GM18907 (cell line): Measurements from ENCODE around the gene TMEM178B.
"Not testable (repeated sequence)": the region's sequence is repeated elsewhere in the genome, so short reads cannot be mapped to it uniquely, and the experiment has no call there.

Experiments used
- ATAC-seq: cut with Tn5 transposase; IDR thresholded peaks from one replicate; pipeline ENCODE4 v1.9.1; 2021; ENCODE audit warnings: mild to moderate bottlenecking, moderate library complexity; ENCODE audit not compliant: unreplicated experiment

TMEM178B gene

DNA sequence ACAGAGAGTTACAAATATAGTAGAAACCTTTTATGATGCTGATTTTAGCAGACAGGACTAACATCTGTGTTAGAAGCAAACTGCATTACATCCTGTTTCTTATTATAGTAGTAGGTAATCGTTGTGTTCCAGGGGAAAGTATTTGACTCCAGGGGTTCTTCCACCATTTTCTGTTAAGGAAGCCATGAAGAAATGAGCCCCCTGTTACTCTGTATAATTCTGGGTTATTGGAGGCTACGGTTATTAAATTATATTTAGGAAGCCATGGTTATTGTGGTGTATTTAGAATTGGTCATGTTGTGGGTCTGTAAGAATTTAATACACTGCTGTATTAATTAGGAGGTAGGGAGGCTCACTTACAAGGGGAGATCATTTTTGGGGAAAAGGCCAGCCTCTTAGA is 301.6 kb downstream of the TMEM178B start:
- ATAC-seq: no peak

DNA sequence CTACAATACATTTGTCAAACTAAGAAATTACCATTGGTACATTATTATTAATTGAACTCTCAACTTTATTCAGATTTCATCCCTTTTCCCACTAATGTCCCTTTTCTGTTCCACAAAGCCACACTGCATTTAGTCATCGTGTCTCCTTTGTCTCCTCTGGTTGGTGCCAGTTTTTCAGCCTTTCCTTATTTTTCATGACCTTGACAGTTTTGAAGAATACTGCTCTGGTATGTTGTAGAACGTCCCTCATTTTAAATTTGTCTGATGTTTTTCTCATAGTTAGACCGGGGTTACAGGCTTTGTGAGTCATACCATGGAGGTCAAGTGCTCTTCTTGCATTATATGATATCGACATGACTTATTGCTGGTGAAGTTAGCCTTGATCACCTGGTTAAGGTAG is 304.0 kb downstream of the TMEM178B start:
- no peak for ATAC-seq

DNA sequence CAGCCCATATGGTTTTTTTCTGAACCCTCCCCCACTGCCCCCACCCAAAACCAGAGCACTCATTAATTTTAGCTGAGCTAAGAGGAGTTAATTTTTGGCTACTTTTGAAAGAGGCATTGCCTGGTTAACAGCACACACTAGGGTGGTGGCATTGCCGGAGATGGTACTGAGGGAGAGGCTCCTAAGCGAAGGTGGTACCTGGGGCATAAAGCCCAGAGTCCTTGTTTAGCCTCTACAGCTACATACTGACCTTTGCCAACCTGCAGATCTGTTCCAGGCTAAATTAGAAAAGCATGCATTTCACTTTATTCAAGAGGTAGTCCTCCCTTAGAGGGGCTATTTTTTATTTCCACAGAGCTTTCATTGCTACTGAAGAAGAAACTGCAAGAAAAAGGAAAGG is 304.5 kb downstream of the TMEM178B start:
- ATAC-seq: no peak

DNA sequence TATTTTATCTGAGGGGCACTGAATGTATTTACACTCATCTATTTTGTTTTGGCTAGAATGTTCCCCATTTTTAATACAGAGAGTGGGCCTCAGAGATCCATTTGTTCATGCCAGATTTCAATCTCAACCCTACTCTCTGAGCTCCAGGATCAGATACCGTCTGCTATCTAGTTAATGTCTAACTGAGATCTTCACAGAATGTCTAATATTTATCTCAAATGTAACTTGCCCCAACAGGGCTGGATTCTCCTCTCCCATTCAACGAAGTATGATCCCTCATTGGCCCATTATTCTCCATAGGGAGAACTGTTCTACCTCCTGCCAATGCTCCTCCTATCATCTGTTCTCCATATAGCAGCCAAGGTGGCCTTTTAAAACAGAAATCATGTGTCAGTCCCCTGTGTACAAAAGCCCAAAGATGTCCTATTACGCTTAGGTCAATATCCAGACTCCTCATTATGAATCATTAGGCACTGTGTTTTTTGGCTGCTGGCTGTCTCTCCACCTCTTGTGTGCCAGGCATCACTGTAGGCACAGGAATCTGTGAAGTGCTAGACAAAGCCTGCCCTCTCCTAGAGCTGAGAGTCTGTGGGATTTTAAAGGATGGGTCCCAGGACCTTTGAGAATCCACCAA is 308.0 kb downstream of the TMEM178B start:
- ATAC-seq: no peak

- ATAC-seq: not testable (repeated sequence)
Measured at GRCh38 chr7:141383356-141383755, 309.5 kb downstream of the TMEM178B start.

DNA sequence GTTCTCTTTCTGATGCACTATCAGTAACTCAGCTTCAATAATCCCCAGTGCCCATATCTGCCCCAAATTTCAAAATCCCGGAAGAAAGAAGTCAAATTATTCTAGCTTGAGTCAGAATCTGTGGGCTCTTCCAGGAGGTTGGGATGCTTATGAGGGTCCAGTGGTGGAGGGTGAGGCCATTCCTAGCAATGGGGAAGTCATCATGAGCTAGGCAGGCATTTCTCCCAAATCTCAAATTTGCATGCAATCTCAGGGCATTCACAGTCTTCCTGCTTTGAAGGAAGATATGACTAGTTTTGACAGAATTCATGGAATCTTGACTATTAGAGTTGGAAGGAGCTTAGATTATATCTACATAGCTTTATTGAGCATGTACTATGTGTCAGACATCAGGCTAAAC is 313.0 kb downstream of the TMEM178B start:
- ATAC-seq: no peak

DNA sequence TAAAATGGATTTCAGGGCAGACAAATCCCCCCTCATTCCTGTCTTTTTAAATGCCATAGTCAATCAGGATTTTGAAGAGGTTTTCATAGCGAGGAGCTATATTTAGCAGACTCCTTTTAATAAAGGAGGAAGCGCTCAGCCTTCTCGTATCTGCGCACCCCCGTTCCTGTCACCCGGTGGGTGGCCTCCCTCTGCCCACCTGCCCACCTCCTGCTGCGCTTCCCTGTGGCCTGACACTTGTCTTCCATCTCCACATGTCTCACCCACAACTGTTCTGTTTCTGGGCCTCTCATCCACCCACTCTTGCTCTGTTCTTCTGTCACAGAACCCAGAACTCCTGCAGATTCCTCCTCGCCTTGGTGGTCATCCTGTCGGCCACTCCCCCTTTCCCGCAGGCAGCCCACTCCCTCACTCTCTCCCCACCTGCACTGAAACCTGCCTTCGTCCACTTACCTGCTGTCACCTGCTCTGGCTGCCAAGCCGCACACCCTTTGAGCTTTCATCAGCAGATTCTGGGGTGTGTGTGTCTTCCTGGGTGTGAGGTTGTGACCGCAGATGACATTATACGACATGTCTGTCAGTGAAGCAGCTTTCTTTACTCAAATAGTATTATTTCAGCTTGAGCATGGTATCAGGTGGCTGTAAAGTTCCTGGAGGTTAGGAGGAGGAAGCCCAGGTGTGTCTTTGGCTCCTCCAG is 313.8 kb downstream of the TMEM178B start:
- ATAC-seq: no peak

DNA sequence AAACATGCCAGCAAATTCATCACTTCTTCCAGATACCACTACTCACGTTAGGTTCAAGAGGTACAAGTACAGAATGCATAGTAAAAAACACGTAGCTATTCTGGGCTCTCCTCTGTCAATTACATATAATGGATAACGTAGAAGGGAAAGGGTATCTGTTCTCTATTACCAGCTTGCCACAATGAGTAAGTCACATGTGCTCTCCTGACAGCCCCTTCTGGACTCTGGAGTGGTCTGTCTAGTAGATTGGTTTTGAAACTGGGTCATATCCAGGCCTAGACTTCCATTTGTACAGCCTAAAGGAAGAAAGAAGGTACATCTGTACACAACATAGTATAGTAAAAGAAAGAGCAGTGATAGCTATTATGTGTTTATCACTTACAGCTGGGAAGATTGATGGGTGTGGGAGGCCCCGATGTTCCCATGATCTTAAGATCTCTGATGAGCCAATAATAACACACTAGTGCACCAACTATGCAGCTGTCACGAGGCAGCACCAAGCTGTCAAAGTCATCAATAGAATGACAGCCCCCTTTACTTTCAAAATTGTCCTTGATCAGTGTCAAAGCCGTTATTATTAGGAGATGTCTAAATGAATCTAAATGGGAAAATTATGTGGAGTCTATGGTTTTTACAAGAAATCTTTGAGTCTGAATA is 315.4 kb downstream of the TMEM178B start:
- ATAC-seq: no peak

DNA sequence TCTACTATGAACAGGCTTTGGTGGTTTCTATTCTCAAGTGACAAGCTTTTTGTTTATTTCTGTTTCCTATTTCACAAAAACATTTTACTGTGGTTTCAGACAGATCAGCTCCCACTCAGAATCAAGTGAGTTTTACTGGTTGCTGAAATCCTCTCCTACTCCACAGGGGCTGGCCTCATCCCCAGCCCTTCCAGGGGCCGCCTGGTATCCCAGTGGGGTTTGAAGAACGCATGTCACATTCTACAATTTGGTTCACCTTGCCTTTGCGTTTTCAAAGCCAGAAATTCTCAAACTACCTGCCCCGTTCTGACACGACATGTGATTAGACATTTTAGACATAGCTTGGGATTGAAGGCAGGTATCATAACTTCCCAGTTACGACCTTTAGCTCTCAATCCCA is 316.5 kb downstream of the TMEM178B start:
- ATAC-seq: no peak

DNA sequence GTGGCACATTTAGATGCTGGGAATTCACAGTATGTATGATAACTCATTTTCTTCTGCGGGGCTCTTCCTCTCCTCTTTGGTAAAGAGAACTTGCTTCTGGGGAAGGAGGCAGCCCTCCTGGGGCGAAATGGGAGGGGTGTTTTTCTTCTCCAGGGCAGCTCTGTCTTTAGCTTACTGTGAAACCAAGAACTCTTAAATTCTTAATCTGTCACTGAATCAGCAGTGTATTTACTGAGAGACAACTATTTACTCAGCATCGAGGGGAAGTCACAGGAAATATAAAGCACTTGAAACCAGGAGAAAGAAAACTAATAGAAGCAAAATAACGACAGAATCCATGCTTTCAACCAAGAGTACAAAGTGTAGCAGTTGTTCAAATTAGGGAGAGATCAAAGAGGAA is 319.2 kb downstream of the TMEM178B start:
- no peak for ATAC-seq

DNA sequence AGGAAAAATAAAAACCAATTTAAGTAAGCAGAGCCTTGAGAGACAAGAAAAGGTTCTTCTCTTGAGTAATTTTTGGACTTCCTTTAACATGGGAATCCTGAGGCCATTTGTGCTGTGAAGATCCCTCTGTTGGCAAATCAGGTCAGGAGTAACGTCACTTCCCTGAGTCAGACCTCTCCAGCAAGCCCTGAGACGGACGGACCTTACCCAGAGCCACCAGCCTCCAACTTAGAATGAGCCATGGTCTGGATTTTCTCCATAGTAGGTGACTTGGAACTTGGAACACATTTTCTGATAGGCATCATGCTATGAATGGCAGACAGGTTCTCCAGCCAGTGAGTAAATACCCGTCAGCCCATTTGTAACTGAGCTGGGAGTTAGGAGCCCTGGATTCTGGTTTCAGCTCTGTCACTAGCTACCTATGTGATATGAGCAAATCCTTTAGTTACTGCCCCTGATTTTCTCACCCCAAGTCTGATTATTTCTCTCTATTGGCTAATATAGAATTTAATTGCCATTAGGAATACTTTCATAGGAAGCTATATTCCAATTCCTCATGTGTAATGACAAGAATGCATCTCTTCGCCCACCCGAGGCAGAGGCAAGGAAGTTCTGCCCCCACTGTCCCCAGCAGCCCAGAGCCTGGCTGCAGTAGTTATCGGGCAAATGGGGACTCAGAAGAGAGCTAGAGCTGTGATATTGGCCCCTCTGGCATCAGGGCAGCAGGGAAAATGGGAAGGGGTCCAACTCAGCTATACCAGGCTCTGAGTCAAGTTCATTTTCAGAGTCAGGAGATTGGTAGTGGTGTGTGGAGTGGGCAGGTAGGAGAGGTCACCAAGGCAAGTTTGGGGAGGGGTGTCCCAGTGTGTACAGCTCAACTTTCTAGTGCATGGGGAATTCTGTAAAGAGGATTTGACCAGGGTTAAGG is 323.6 kb downstream of the TMEM178B start:
- ATAC-seq: no peak

DNA sequence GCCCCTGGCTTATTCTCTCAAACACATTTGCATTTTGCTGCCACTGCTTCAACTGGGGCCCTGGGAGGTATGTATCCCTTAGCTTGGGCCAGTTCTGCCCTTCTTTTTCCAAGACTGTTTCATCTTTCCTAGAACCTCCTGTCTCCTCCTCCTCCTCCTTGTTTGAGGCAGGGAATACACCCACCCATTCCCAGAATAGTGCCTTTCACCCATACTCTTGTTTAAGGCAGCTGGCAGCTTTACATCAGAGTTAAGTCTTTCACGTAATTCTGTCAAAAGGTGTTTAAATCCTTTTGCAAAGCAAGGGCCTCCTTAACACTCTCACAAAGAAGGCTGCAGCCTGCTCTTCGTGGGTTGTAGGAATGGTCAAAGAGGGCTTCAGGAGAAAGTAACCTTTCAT is 326.5 kb downstream of the TMEM178B start:
- no peak for ATAC-seq

GRCh38 chr7:141402277-141402996 is 328.6 kb downstream of the TMEM178B start:
- no peak for ATAC-seq

DNA sequence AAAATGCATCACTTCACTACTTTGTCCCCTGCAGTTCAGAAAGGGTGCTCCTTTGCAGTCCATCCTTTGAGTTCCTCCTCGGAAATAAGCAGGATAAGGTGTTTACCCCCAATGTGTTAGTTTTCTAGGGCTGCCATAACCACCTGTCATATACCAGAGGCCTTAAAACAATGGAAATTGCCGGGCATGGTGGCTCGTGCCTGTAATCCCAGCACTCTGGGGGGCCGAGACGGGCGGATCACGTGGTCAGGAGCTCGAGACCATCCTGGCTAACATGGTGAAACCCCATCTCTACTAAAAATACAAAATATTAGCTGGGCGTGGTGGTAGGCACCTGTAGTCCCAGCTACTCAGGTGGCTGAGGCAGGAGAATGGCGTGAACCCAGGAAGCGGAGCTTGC is 330.0 kb downstream of the TMEM178B start:
- not testable (repeated sequence) for ATAC-seq

GRCh38 chr7:141406347-141406746 is 332.5 kb downstream of the TMEM178B start:
- ATAC-seq: no peak

GRCh38 chr7:141407893-141408292 is 334.0 kb downstream of the TMEM178B start:
- ATAC-seq: no peak

- no peak for ATAC-seq
Measured at GRCh38 chr7:141408440-141408839, 334.6 kb downstream of the TMEM178B start.

DNA sequence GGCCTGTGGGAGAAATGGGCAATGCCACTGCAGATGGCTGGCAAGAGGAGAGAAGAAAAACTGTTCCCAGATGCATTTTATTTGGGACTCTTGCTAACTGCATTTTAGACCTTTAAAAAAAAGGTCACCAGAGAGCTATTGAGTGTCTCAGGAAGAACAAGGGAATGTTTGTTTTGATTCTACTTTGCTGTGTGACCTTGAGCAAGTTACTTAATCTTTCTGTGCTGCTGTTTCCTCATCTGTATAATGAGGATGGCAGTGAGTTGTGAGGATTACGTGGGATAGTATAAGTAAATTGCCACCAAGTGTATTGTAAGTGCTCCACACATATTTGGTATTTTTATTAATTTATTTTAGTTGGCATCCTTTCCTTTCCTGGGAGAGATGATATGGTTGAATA is 335.4 kb downstream of the TMEM178B start:
- ATAC-seq: no peak

- no peak for ATAC-seq
Measured at GRCh38 chr7:141409801-141410329, 336.0 kb downstream of the TMEM178B start.

GRCh38 chr7:141410353-141411000 is 336.6 kb downstream of the TMEM178B start:
- ATAC-seq: no peak
